ENCODE results near the gene CRELD2. TPM values are rescaled to one million over a fixed set of nuclear protein-coding genes. Genes with fewer than 3 reads are reported as not detected.

Gene CRELD2
- polyA plus RNA-seq, 3 donors, result 20.3 to 33.2 (median 27.6) TPM

DNA sequence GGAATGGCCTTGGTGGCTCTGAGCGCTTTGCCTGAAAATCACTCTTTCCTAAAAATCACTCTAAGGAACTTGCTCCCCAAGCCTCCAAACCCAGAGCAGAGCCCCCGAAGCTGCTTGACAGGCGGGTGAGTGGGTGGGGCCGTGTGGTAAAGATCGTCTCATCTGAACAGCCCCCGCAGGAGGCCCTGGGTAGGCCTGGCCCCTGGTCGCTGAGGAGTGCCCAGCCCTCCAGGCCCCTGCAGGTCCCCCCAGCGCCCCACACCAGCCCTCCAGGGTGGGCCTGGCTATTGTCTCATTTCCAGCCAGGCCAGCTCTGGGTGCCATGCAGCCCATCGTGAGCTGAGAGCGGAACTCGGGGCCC, 25.0 kb downstream of the CRELD2 start:
- Histone ChIP-seq H4K20me1 (ENCODE audit: insufficient read depth, low read length) (no peaks in the 10 kb centered on the region), H3K27ac (ENCODE audit: low read depth in 1 of 2, low read length in 2 of 2) (no peak overlapping the region), H3K9me3 (replicated peaks in 1 of 2; ENCODE audit: control insufficient read depth in 1 of 2, insufficient read depth in 1 of 2, low read length in 2 of 2) (peaks cover 0 to 5% of the 10 kb centered on the region in 2 donors), H2AFZ (ENCODE audit: insufficient read depth, low read depth, low read length, poor library complexity, severe bottlenecking) (no peak overlapping the region), H3K9ac (ENCODE audit: insufficient read depth, low read length, poor library complexity, severe bottlenecking) (no peak overlapping the region), H3K79me2 (ENCODE audit: insufficient read depth, low read length) (no peaks in the 10 kb centered on the region), H3K4me2 (replicated peaks; ENCODE audit: extremely low read depth, low read length, poor library complexity, severe bottlenecking) (no peak overlapping the region), H3K4me3 (replicated peaks in 1 of 3; ENCODE audit: low read depth in 2 of 3, low read length in 3 of 3) (no peak overlapping the region), H3K36me3 (replicated peaks in 1 of 2; ENCODE audit: control insufficient read depth in 1 of 2, insufficient read depth in 2 of 2, low read length in 2 of 2) (no peaks in the 10 kb centered on the region), H3K4me1 (ENCODE audit: control insufficient read depth in 1 of 2, insufficient read depth in 2 of 2, low read length in 2 of 2) (peaks cover 9 to 16% of the 10 kb centered on the region in 2 donors), H3K27me3 (ENCODE audit: control insufficient read depth in 2 of 2, insufficient read depth in 2 of 2, low read length in 2 of 2) (no peaks in the 10 kb centered on the region)
- peaks cover 0 to 4% of the 10 kb centered on the region in 2 donors for H3K36me3 Mint-ChIP-seq
- no peak for DNase-seq
- peaks cover 0 to 17% (median 7%) of the 10 kb centered on the region in 7 donors for H3K9me3 Mint-ChIP-seq
- H3K27me3 Mint-ChIP-seq (ENCODE audit: low read depth in 3 of 3), result peaks cover 0 to 8% (median 4%) of the 10 kb centered on the region in 3 donors
- WGBS (ENCODE audit: insufficient coverage), result 81% methylated on average over 10 of the region's 11 CpGs
- peak overlapping the region in 1 of 7 donors; percentile 68 for H3K27ac Mint-ChIP-seq
- TF ChIP-seq, protein P1, sequence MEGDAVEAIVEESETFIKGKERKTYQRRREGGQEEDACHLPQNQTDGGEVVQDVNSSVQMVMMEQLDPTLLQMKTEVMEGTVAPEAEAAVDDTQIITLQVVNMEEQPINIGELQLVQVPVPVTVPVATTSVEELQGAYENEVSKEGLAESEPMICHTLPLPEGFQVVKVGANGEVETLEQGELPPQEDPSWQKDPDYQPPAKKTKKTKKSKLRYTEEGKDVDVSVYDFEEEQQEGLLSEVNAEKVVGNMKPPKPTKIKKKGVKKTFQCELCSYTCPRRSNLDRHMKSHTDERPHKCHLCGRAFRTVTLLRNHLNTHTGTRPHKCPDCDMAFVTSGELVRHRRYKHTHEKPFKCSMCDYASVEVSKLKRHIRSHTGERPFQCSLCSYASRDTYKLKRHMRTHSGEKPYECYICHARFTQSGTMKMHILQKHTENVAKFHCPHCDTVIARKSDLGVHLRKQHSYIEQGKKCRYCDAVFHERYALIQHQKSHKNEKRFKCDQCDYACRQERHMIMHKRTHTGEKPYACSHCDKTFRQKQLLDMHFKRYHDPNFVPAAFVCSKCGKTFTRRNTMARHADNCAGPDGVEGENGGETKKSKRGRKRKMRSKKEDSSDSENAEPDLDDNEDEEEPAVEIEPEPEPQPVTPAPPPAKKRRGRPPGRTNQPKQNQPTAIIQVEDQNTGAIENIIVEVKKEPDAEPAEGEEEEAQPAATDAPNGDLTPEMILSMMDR (IDR thresholded peaks at IDR 0.05), result no peak
- intact Hi-C loops (cut with micrococcal nuclease), result no loop called here
- H3K4me3 Mint-ChIP-seq, result no peak overlapping the region
- peaks cover 5% of the 10 kb centered on the region for H3K4me1 Mint-ChIP-seq

DNA sequence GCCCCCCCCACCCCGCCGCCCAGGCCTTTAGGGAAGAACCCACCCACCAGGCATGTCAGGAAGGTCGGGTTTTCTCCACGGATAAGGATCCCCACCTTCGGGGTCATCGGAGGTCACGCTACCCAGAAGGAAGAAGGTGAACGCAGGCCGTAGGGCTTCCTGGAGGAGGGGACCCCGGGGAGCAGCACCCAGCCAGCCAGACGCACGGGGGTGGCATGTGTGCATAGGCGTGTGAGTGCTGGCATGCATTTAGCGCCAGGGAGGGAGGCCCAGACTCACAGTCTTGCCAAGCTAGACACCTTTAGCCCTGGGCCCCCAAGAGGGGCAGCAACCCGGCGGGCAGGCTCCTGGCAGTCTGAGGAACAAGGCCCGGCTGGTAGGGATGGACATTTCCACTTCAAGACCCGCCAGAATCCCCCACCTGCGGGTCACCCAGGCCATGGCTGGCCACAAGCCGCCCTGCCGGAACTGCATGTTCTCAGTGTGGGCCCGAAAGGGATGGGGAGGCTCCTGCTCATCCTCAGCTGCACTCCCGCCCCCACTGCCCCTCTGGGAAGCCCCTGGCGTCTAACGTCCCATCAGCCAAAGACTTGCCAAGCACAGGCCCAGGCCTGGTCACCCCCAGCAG, 25.5 kb downstream of the CRELD2 start:
- peak overlapping the region in 1 of 2 donors; percentile 45 for H3K27ac ChIP-seq (ENCODE audit: low read depth in 1 of 2, low read length in 2 of 2)
- peaks cover 0 to 8% (median 4%) of the 10 kb centered on the region in 3 donors for H3K27me3 Mint-ChIP-seq (ENCODE audit: low read depth in 3 of 3)

More for the DNA sequence above, 25.5 kb downstream of the CRELD2 start:
- H3K4me1 Mint-ChIP-seq, result peaks cover 5% of the 10 kb centered on the region
- H3K4me3 Mint-ChIP-seq, result no peak overlapping the region
- H3K27me3 ChIP-seq (ENCODE audit: control insufficient read depth in 2 of 2, insufficient read depth in 2 of 2, low read length in 2 of 2), result no peaks in the 10 kb centered on the region
- no peak for DNase-seq
- peaks cover 0 to 17% (median 7%) of the 10 kb centered on the region in 7 donors for H3K9me3 Mint-ChIP-seq
- H2AFZ ChIP-seq (ENCODE audit: insufficient read depth, low read depth, low read length, poor library complexity, severe bottlenecking), result no peak overlapping the region
- no peak overlapping the region for H3K4me2 ChIP-seq (replicated peaks; ENCODE audit: extremely low read depth, low read length, poor library complexity, severe bottlenecking)
- intact Hi-C loops (cut with micrococcal nuclease), result no loop called here
- peaks cover 9 to 16% of the 10 kb centered on the region in 2 donors for H3K4me1 ChIP-seq (ENCODE audit: control insufficient read depth in 1 of 2, insufficient read depth in 2 of 2, low read length in 2 of 2)
- no peak overlapping the region for H3K9ac ChIP-seq (ENCODE audit: insufficient read depth, low read length, poor library complexity, severe bottlenecking)
- peaks cover 0 to 4% of the 10 kb centered on the region in 2 donors for H3K36me3 Mint-ChIP-seq
- TF ChIP-seq, protein P1 (IDR thresholded peaks at IDR 0.05), result no peak
- H3K27ac Mint-ChIP-seq, result peak overlapping the region in 3 of 7 donors; percentile 35 to 94 (median 76)
- no peak overlapping the region for H3K4me3 ChIP-seq (replicated peaks in 1 of 3; ENCODE audit: low read depth in 2 of 3, low read length in 3 of 3)
- H4K20me1 ChIP-seq (ENCODE audit: insufficient read depth, low read length), result no peaks in the 10 kb centered on the region
- no peaks in the 10 kb centered on the region for H3K79me2 ChIP-seq (ENCODE audit: insufficient read depth, low read length)
- WGBS (ENCODE audit: insufficient coverage), result 93% methylated on average over 24 of the region's 25 CpGs
- H3K36me3 ChIP-seq (replicated peaks in 1 of 2; ENCODE audit: control insufficient read depth in 1 of 2, insufficient read depth in 2 of 2, low read length in 2 of 2), result no peaks in the 10 kb centered on the region
- H3K9me3 ChIP-seq (replicated peaks in 1 of 2; ENCODE audit: control insufficient read depth in 1 of 2, insufficient read depth in 1 of 2, low read length in 2 of 2), result peaks cover 0 to 5% of the 10 kb centered on the region in 2 donors

All from CD14-positive monocyte (primary cell).